ENCODE results near the gene LRIG1.

LRIG1 gene

DNA sequence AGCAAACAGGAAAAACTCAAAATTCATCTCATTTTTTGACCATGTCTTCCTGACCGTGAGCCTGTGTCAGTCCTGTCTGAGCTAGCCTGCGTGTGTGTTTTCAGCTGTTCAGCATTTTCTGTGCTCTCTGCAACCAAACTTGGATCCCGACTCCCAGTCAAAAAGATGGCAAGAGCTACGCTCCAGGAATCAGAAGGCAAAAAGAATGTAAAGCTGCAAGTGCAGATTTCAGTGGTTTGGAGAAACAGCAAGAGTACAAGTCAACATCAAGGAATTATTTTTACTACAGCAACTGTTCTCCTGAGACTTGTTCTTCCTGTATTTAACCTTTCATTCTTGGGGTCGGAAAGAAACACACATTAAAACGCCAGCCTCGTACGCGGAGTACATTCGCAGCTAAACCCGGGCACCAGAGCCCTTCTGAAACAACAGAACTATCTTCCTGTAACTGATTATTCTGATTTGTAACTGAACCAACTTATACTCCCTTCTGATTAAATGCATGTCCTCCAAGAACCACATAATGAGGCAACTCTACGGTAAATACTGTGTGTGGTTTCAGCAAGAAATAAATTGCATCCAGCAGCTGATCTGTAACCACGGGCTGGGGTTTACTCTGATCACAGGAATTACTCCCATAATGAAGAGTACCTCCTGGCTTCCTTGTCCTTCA is 107.4 kb downstream of the LRIG1 start:
- TF ChIP-seq, protein P1, sequence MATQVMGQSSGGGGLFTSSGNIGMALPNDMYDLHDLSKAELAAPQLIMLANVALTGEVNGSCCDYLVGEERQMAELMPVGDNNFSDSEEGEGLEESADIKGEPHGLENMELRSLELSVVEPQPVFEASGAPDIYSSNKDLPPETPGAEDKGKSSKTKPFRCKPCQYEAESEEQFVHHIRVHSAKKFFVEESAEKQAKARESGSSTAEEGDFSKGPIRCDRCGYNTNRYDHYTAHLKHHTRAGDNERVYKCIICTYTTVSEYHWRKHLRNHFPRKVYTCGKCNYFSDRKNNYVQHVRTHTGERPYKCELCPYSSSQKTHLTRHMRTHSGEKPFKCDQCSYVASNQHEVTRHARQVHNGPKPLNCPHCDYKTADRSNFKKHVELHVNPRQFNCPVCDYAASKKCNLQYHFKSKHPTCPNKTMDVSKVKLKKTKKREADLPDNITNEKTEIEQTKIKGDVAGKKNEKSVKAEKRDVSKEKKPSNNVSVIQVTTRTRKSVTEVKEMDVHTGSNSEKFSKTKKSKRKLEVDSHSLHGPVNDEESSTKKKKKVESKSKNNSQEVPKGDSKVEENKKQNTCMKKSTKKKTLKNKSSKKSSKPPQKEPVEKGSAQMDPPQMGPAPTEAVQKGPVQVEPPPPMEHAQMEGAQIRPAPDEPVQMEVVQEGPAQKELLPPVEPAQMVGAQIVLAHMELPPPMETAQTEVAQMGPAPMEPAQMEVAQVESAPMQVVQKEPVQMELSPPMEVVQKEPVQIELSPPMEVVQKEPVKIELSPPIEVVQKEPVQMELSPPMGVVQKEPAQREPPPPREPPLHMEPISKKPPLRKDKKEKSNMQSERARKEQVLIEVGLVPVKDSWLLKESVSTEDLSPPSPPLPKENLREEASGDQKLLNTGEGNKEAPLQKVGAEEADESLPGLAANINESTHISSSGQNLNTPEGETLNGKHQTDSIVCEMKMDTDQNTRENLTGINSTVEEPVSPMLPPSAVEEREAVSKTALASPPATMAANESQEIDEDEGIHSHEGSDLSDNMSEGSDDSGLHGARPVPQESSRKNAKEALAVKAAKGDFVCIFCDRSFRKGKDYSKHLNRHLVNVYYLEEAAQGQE (IDR thresholded peaks at IDR 0.05; ENCODE audit: insufficient read depth in 1 of 2, low read depth in 2 of 2, low read length in 2 of 2) = no peak
- TF ChIP-seq POLR2AphosphoS5 (IDR thresholded peaks at IDR 0.05; ENCODE audit: low read depth, low read length) (no peak), TAF1 (IDR thresholded peaks at IDR 0.05; ENCODE audit: borderline replicate concordance, insufficient read depth, low read length) (no peak), FOXP2 (optimal IDR thresholded peaks at IDR 0.05; ENCODE audit: borderline replicate concordance, extremely low read depth, extremely low read length, insufficient read depth) (no peak), SIN3A (IDR thresholded peaks at IDR 0.05; ENCODE audit: borderline replicate concordance, insufficient read depth, low read length) (no peak)

DNA sequence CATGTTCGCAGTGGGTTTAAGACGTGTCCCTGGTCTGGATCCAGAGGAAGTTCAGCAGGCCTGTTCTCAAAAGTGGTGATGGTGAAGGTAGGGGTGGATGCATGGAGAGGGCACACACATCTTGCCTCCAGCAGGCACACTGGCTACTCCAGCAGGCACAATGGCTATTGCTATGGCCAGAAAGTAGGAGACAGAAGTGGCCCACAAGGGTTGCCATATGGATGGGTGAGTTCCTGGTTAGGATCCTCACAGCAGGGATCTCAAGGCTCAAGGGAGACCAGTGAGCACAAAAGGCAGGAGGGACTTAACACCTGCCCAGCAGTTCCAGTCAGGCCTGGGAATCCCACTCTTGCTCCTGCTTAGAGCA is 107.9 kb downstream of the LRIG1 start:
- TF ChIP-seq POLR2AphosphoS5 (IDR thresholded peaks at IDR 0.05; ENCODE audit: low read depth, low read length) (no peak), TAF1 (IDR thresholded peaks at IDR 0.05; ENCODE audit: borderline replicate concordance, insufficient read depth, low read length) (no peak), SIN3A (IDR thresholded peaks at IDR 0.05; ENCODE audit: borderline replicate concordance, insufficient read depth, low read length) (no peak), FOXP2 (optimal IDR thresholded peaks at IDR 0.05; ENCODE audit: borderline replicate concordance, extremely low read depth, extremely low read length, insufficient read depth) (no peak)
- TF ChIP-seq, protein P1 (IDR thresholded peaks at IDR 0.05; ENCODE audit: insufficient read depth in 1 of 2, low read depth in 2 of 2, low read length in 2 of 2) = no peak

DNA sequence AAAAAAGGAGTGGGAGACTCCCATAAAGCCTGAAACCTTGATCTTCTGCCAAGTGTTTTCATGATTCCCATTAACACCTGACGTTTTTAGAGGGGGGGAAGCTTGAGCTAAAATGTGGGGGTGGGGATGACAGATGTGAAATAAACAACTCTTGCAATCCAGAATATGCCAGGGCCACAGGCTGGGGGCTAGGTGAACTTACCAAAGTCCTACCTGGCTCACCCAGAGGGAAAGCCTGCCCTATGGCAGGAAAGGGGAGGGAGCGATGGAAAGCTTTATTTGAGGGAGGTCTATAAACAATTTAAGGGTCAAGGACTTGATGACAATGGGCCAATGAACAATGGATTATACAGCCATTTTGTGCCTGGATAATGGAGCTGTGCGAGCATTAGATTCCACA is 108.3 kb downstream of the LRIG1 start:
- TF ChIP-seq POLR2AphosphoS5 (IDR thresholded peaks at IDR 0.05; ENCODE audit: low read depth, low read length) = no peak
- TF ChIP-seq SIN3A (IDR thresholded peaks at IDR 0.05; ENCODE audit: borderline replicate concordance, insufficient read depth, low read length) = no peak
- TF ChIP-seq, protein P1 (IDR thresholded peaks at IDR 0.05; ENCODE audit: insufficient read depth in 1 of 2, low read depth in 2 of 2, low read length in 2 of 2) = no peak
- TF ChIP-seq FOXP2 (optimal IDR thresholded peaks at IDR 0.05; ENCODE audit: borderline replicate concordance, extremely low read depth, extremely low read length, insufficient read depth) = no peak
- no peak for TF ChIP-seq TAF1 (IDR thresholded peaks at IDR 0.05; ENCODE audit: borderline replicate concordance, insufficient read depth, low read length)

DNA sequence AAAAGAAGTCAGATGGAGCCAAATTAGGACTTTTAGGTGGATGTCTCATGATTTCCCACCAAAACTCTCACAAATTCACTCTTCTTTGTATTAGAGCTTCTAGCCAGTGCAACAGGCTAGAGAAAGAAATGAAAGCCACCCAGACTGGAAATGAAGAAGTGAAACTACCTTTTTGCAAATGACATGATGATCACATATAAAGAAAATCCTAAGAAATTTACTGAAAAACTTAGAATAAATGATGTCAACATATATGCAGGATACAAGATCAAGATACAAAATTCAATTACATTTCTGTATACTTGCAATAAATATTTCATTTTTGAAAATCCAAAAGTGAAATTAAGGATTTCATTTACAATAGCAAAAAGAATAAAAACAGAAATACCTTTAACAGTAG is 110.8 kb downstream of the LRIG1 start:
- no peak for TF ChIP-seq FOXP2 (optimal IDR thresholded peaks at IDR 0.05; ENCODE audit: borderline replicate concordance, extremely low read depth, extremely low read length, insufficient read depth)
- TF ChIP-seq SIN3A (IDR thresholded peaks at IDR 0.05; ENCODE audit: borderline replicate concordance, insufficient read depth, low read length) = no peak
- TF ChIP-seq, protein P1 (IDR thresholded peaks at IDR 0.05; ENCODE audit: insufficient read depth in 1 of 2, low read depth in 2 of 2, low read length in 2 of 2) = no peak
- no peak for TF ChIP-seq TAF1 (IDR thresholded peaks at IDR 0.05; ENCODE audit: borderline replicate concordance, insufficient read depth, low read length)
- TF ChIP-seq POLR2AphosphoS5 (IDR thresholded peaks at IDR 0.05; ENCODE audit: low read depth, low read length) = no peak

All from PFSK-1 (cell line).